HL-60 (cell line): ENCODE data around the gene OR4C46.

Source experiments
- CTCF ChIP-seq: IDR thresholded peaks from one replicate; pipeline ENCODE4 v1.5.1; 2011; ENCODE audit warnings: low read length, control low read depth, inconsistent platforms; ENCODE audit not compliant: insufficient read depth
- POLR2AphosphoS5 ChIP-seq: IDR thresholded peaks from 2 replicates; pipeline ENCODE4 v1.6.1; 2012; ENCODE audit warnings: low read depth
- TF ChIP-seq, protein P1 (sequence below): IDR thresholded peaks from 2 replicates; pipeline ENCODE4 v1.6.1; 2012; ENCODE audit warnings: low read depth; ENCODE audit not compliant: insufficient replicate concordance

- TF ChIP-seq CTCF = no peak
- no peak for TF ChIP-seq POLR2AphosphoS5
- TF ChIP-seq, protein P1, sequence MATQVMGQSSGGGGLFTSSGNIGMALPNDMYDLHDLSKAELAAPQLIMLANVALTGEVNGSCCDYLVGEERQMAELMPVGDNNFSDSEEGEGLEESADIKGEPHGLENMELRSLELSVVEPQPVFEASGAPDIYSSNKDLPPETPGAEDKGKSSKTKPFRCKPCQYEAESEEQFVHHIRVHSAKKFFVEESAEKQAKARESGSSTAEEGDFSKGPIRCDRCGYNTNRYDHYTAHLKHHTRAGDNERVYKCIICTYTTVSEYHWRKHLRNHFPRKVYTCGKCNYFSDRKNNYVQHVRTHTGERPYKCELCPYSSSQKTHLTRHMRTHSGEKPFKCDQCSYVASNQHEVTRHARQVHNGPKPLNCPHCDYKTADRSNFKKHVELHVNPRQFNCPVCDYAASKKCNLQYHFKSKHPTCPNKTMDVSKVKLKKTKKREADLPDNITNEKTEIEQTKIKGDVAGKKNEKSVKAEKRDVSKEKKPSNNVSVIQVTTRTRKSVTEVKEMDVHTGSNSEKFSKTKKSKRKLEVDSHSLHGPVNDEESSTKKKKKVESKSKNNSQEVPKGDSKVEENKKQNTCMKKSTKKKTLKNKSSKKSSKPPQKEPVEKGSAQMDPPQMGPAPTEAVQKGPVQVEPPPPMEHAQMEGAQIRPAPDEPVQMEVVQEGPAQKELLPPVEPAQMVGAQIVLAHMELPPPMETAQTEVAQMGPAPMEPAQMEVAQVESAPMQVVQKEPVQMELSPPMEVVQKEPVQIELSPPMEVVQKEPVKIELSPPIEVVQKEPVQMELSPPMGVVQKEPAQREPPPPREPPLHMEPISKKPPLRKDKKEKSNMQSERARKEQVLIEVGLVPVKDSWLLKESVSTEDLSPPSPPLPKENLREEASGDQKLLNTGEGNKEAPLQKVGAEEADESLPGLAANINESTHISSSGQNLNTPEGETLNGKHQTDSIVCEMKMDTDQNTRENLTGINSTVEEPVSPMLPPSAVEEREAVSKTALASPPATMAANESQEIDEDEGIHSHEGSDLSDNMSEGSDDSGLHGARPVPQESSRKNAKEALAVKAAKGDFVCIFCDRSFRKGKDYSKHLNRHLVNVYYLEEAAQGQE = no peak
Observed at GRCh38 chr11:54558407-54558806, 45.4 kb downstream of the OR4C46 start.
